GM19468 (cell line): Measurements from ENCODE around the gene TREML1.
"Not testable (repeated sequence)": the region's sequence is repeated elsewhere in the genome, so short reads cannot be mapped to it uniquely, and the experiment has no call there.

ENCODE experiments used
- ATAC-seq: cut with Tn5 transposase; IDR thresholded peaks from one replicate; pipeline ENCODE4 v1.9.1; 2021; ENCODE audit warnings: mild to moderate bottlenecking, moderate library complexity, moderate number of reproducible peaks; ENCODE audit not compliant: unreplicated experiment; ENCODE audit errors: extremely low read depth

TREML1 gene

GRCh38 chr6:41153992-41154625 is at the start of gene TREML1:
Gene TREML1 (minus strand): TSS chr6:41154347. CDS start chr6:41154288, 59 bp downstream.
- no peak for ATAC-seq

GRCh38 chr6:41201764-41202173 is 47.6 kb upstream of the TREML1 start:
- ATAC-seq: no peak

GRCh38 chr6:41200901-41201763 is 47.0 kb upstream of the TREML1 start, which contains the start of gene TREML2:
Gene TREML2 (minus strand): TSS chr6:41201149. CDS start chr6:41201008, 141 bp downstream.
- no peak for ATAC-seq

GRCh38 chr6:41200296-41200900 is 46.3 kb upstream of the TREML1 start:
- no peak for ATAC-seq

- ATAC-seq: no peak
Observed at GRCh38 chr6:41199552-41200246, 45.6 kb upstream of the TREML1 start.

- ATAC-seq: no peak
Observed at GRCh38 chr6:41197234-41197633, 43.1 kb upstream of the TREML1 start.

- no peak for ATAC-seq
Observed at GRCh38 chr6:41194386-41194785, 40.2 kb upstream of the TREML1 start.

GRCh38 chr6:41193884-41194283 is 39.7 kb upstream of the TREML1 start:
- no peak for ATAC-seq

- no peak for ATAC-seq
Observed at GRCh38 chr6:41193171-41193734, 39.1 kb upstream of the TREML1 start.

GRCh38 chr6:41191569-41191968 is 37.4 kb upstream of the TREML1 start:
- ATAC-seq: no peak

- no peak for ATAC-seq
Observed at GRCh38 chr6:41190791-41191190, 36.6 kb upstream of the TREML1 start.

GRCh38 chr6:41189967-41190366 is 35.8 kb upstream of the TREML1 start:
- no peak for ATAC-seq

- ATAC-seq: not testable (repeated sequence)
Observed at GRCh38 chr6:41189046-41189445, 34.9 kb upstream of the TREML1 start.

- no peak for ATAC-seq
Observed at GRCh38 chr6:41187924-41188886, 34.1 kb upstream of the TREML1 start.

GRCh38 chr6:41186031-41186562 is 31.9 kb upstream of the TREML1 start:
- ATAC-seq: no peak

GRCh38 chr6:41184761-41185160 is 30.6 kb upstream of the TREML1 start:
- ATAC-seq: no peak

GRCh38 chr6:41182069-41183034 is 28.2 kb upstream of the TREML1 start:
- no peak for ATAC-seq

- ATAC-seq: no peak
Observed at GRCh38 chr6:41181566-41181965, 27.4 kb upstream of the TREML1 start.
